Kidney tubule cell (primary cell): ENCODE data around the gene POLR1E.
"Not testable (repeated sequence)": the region's sequence is repeated elsewhere in the genome, so short reads cannot be mapped to it uniquely, and the experiment has no call there.

ENCODE experiments used
- DNase-seq: peaks from one replicate; pipeline ENCODE4 v3.0.0-alpha.2; 2018; ENCODE audit warnings: low spot score

Gene POLR1E

GRCh38 chr9:37465249-37466036, 20.3 kb upstream of the POLR1E start, which contains the start of gene ZBTB5:
Gene ZBTB5, minus strand, starts transcription at chr9:37465450. Its CDS starts 22,899 bp downstream, at chr9:37442551.
- DNase-seq: peak; percentile 100

- DNase-seq: peak; percentile 76
Measured at GRCh38 chr9:37466037-37466709, 19.6 kb upstream of the POLR1E start.

DNA sequence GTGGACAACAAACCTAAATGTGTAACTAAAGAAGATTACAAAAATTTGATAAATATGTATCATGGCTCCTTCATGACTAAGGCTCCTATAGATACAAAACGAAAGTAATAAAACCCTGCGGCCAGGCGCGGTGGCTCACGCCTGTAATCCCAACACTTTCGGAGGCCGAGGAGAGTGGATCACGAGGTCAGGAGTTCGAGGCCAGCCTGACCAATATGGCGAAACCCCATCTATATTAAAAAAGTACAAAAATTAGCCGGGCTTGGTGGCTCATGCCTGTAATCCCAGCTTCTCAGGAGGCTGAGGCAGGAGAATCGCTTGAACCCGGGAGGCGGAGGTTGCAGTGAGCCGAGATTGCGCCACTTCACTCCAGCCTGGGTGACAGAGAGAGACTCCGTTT, 18.2 kb upstream of the POLR1E start:
- DNase-seq: not testable (repeated sequence)

- no peak for DNase-seq
Measured at GRCh38 chr9:37468620-37469019, 17.1 kb upstream of the POLR1E start.

DNA sequence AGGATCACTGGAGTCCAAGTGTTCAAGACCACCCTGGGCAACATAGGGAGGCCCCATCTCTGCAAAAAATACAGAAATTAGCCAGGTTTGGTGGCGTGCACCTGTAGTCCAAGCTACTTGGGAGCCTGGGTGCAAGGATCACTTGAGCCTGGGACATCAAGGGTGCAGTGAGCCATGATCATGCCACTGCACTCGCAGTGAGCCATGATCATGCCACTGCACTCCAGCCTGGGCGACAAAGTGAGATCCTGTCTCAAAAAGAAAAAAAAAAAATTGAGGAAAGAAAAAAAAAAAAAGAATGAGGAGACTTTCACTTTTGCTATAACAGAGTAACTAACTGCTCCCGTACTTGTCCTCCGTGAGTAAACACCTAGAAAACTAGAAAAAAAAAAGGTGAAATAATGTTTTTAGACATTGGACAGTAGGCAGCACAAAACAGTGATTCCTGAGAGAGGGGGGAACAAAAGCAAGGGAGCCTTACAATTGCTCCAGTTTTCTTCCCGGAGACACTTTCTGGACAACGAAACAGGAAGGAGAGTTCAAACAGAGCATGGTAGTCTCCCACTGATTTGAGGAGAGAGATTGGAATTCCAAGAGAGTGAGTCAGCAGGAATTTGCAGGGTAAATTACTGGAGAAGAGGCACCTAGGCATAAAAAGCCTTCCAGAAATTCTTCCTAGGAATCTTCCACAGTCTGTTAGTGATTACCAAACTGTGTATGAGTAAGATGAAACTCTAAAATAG, 13.6 kb upstream of the POLR1E start:
- peak; percentile 99 for DNase-seq

DNA sequence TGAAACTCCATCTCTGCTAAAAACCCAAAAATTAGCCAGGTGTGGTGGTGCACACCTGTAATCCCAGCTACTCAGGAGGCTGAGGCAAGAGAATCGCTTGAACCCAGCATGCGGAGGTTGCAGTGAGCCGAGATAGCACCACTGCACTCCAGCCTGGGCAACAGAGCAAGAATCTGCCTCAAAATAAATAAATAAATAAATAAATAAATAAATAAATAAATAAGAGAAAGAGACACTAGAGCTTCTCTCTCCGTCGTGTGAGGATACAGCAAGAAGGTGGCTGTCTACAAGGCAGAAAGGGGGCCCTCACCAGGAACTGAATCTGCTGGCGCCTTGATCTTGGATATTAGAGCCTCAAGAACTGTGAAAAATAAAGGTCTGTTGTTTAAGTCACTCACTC, 11.8 kb upstream of the POLR1E start:
- DNase-seq: not testable (repeated sequence)

- DNase-seq: no peak
Measured at GRCh38 chr9:37474438-37474837, 11.3 kb upstream of the POLR1E start.

DNA sequence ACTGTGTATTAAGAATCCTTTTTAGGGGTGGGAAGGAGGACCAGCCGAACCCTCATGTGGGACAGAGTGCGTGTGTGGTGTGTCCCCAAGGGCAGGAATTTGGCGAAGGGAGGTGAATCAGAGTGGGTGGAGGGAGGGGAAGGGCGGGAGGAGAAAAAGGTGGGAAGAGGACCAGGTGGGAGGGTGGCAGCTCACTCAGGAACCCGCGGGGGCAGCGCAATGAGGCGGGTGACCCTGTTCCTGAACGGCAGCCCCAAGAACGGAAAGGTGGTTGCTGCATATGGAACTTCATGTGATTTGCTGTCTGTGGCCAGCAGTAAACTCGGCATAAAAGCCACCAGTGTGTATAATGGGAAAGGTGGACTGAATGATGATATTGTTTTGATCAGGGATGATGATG, 8.8 kb upstream of the POLR1E start:
- no peak for DNase-seq

DNA sequence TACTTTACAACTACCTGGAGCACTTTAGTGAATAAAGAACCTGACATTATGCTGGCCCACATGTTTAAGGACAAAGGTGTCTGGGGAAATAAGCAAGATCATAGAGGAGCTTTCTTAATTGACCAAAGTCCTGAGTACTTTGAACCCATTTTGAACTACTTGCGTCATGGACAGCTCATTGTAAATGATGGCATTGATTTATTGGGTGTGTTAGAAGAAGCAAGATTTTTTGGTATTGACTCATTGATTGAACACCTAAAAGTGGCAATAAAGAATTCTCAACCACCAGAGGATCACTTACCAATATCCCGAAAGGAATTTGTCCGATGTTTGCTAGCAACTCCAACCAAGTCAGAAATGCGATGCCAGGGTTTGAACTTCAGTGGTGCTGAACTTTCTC, 8.3 kb upstream of the POLR1E start:
- peak; percentile 17 for DNase-seq

DNA sequence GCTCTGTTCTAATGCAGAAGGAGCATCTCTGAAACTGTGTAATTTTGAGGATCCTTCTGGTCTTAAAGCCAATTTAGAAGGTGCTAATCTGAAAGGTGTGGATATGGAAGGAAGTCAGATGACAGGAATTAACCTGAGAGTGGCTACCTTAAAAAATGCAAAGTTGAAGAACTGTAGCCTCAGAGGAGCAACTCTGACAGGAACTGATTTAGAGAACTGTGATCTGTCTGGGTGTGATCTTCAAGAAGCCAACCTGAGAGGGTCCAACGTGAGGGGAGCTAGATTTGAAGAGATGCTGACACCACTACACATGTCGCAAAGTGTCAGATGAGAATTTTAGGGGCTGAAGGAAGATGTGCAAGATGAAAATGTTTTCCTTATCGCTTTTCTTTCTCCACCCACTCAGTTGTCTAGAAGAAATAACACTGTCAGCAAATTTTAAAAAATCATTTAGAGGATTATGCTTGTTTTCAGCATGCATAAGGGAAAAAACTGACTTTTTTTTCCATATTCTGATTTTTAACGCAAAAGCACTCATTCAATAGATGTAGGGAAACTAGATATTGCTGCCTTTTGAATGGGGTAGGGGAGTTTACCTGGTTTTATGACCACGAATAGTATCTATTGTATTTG, 7.6 kb upstream of the POLR1E start:
- not testable (repeated sequence) for DNase-seq

DNA sequence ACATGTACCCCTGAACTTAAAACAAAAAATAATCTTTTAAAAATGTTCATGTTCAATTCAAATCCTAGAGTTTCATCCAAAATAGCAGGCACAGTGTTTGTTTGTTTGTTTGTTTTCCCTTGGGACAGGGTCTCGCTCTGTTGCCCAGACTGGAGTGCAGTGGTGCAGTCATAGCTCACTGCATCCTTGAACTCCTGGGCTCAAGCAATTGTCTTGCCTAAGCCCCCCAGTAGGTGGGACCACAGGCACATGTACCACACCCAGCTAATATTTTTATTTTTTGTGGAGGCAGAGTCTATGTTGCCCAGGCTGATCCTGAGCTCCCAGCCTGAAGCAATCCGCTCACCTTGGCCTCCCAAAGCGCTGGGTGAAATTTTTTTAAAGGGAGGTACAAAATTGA, 5.0 kb upstream of the POLR1E start:
- DNase-seq: no peak

- DNase-seq: no peak
Measured at GRCh38 chr9:37486256-37486615, 488 bp downstream of the POLR1E start.

DNA sequence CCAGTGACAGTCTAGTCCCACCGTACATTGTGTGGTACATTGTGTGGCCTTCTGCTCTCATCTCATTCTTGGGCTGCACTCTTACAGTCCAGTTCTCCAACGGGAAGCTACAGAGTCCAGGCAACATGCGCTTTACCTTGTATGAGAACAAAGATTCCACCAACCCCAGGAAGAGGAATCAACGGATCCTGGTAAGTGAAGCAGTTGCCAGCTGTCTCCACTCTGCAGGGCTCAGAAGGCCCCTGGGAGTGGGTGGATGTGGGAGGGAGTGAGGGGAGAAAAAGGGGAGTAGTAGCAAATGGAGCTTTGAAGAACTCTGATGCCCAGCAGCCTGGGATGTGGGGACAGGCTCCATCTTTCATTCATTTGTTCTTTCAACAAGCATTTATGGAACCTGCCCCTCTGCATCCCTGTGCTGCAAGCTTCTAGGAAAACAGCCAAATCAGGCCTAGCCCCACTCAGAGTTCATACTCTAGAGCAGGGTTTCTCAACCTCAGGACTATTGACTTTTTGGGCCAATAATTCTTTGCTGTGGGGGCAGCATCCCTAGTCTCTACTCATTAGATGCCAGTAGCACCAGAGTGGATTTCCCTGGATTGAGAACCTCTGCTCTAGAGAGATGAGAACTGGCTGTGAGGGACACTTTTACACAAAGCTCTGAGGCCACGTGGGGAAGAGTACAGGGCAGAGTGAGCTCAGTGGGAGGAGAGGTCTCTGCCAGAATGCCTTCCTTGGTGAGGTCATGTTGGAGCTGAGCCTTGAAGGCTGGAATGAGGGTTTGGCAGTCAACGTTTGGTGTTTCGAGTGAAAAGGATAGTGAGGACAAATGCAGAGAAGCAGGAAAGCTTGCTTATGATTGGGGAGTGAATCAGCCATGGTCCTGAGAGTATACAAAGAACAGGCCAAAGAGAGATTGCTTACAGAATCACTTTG, 1.1 kb downstream of the POLR1E start:
- DNase-seq: peak; percentile 67

GRCh38 chr9:37491939-37492338, 6.2 kb downstream of the POLR1E start:
- no peak for DNase-seq

- DNase-seq: no peak
Measured at GRCh38 chr9:37495571-37495970, 9.8 kb downstream of the POLR1E start.

DNA sequence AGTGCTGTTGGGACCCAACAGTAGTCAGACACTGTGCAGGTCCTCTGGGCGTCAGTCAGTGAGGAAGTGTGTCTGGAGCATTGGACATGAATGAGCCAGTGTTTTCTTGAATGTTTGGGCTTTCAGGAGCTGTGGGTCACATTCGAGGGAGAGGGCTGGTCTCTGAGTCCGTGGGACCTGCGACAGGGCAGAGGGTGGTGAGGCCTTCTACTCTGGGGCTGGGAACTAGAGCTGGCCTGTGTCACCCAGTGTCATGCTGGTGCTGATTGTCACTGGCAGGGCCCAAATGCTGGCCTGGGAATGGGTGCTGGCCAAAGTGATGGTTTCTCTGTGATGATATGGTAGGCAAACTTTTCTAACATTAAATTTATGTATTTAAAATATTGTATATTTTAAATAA, 10.3 kb downstream of the POLR1E start:
- DNase-seq: no peak

DNA sequence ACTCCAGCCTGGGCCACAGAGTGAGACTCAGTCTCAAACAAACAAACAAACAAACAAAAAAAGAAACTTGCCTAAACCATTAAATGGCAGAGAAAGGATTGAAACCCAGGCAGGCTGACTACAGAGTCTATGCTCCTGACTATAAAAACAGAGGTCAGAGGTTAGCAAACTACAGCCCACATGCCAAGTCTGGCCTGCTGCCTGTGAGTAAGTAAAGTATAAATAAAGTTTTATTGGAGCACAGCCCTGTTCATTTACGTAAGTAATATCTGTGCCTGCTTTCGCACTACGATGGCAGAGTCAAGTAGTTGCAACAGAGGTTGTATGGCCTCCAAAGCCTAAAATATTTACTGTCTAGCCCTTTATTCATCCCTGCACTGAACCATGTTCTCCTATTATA, 11.6 kb downstream of the POLR1E start:
- no peak for DNase-seq

DNA sequence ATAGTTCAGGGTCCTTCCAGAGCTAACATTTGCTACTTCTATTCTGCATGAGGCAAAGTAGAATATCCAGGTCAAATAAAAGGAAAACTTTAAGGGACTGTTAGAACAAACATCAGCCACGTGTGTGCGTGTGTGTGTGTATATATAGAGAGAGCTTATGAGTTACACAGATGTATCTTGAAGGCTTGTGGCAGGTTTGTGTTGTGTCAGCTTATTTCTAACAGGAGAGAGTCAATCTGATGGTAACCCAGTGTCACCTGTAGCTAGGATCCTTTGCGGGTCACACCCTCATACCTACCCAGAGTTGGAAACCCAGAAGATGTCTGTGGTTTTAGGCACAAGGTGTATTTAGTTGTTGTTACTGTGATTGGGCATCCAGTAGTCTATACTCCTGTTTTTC, 12.7 kb downstream of the POLR1E start:
- DNase-seq: no peak

DNA sequence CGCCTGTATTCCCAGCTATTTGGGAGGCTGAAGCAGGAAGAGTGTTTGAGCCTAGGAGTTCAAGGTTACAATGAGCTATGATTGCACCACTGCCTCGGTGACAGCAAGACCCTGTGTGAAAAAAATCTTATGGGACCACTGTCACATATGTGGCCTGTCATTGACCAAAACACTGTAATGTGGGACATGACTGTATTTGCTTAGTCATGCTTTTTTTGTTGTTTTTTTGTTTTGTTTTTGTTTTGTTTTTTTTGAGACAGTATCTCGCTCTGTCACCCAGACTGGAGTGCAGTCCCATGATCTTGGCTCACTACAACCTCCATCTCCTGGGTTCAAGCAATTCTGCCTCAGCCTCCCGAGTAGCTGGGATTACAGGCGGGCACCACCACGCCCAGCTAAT, 13.5 kb downstream of the POLR1E start:
- DNase-seq: no peak

GRCh38 chr9:37501957-37502596, 16.3 kb downstream of the POLR1E start:
- DNase-seq: no peak

- peak; percentile 21 for DNase-seq
Measured at GRCh38 chr9:37503736-37504135, 18.0 kb downstream of the POLR1E start.
